Caco-2 (cell line): ENCODE data around the gene JUND. TPM values are rescaled to one million over a fixed set of nuclear protein-coding genes. Genes with fewer than 3 reads are reported as not detected.

Experiments
- BruUV-seq: library from RNA; stranded (reverse); fragments of 400-500 nt; replicated peaks from 2 replicates; lab custom pipeline; 2021; lab: Mats Ljungman, UMichigan
- CTCF ChIA-PET: fragments of 300-600 bp; sonication (Branson Sonifier 250); formaldehyde crosslinking; loops from one replicate; lab custom pipeline; 2022; ENCODE audit warnings: antibody characterized with exemption; lab: Charles Lee
- POLR2A ChIA-PET: fragments of 300-600 bp; sonication (Branson Sonifier 250); formaldehyde crosslinking; loops from one replicate; lab custom pipeline; 2022; ENCODE audit warnings: antibody characterized with exemption; lab: Charles Lee
- DNase-seq, 2 experiments: peaks; one replicate each; pipeline versions ENCODE4 v3.0.0 to v3.0.0-alpha.2; 2020 to 2022
- H3K27me3 ChIP-seq: replicated peaks from 2 replicates; pipeline ENCODE4 v1.6.0; 2011; ENCODE audit warnings: low read length; ENCODE audit not compliant: control insufficient read depth, insufficient read depth
- H3K36me3 ChIP-seq: 2 replicates; pipeline ENCODE4 v1.5.1; 2011; ENCODE audit warnings: low read length; ENCODE audit not compliant: control insufficient read depth, insufficient read depth
- H3K4me1 ChIP-seq: fragments of 250-450 bp; sonication (Bioruptor Pico); 2 replicates; pipeline ENCODE4 v1.5.1; 2020; ENCODE audit warnings: mild to moderate bottlenecking
- H3K4me3 ChIP-seq: 2 replicates; pipeline ENCODE4 v1.5.1; 2011; ENCODE audit warnings: low read depth, mild to moderate bottlenecking, control low read depth, low read length
- H3K9me3 ChIP-seq: fragments of 250-450 bp; sonication (Bioruptor Pico); 2 replicates; pipeline ENCODE4 v1.5.1; 2020; ENCODE audit warnings: mild to moderate bottlenecking, moderate library complexity
- H3K27ac Mint-ChIP-seq: one replicate; pipeline ENCODE4 v1.8.0; 2022; ENCODE audit warnings: mixed read lengths; ENCODE audit not compliant: unreplicated experiment
- H3K27me3 Mint-ChIP-seq: one replicate; pipeline ENCODE4 v1.8.0; 2022; ENCODE audit warnings: mixed read lengths; ENCODE audit not compliant: insufficient read depth, unreplicated experiment
- H3K36me3 Mint-ChIP-seq: one replicate; pipeline ENCODE4 v1.8.0; 2022; ENCODE audit warnings: mild to moderate bottlenecking, mixed read lengths; ENCODE audit not compliant: insufficient read depth, unreplicated experiment
- H3K4me1 Mint-ChIP-seq: one replicate; pipeline ENCODE4 v1.8.0; 2022; ENCODE audit warnings: low read depth, mixed read lengths; ENCODE audit not compliant: unreplicated experiment
- H3K4me3 Mint-ChIP-seq: one replicate; pipeline ENCODE4 v1.8.0; 2022; ENCODE audit warnings: mild to moderate bottlenecking, moderate library complexity, mixed read lengths; ENCODE audit not compliant: unreplicated experiment
- H3K9me3 Mint-ChIP-seq: one replicate; pipeline ENCODE4 v1.8.0; 2022; ENCODE audit warnings: mixed read lengths; ENCODE audit not compliant: unreplicated experiment
- CTCF ChIP-seq, 2 experiments: fragments of 200-600 bp in 1 of 2; IDR thresholded peaks; 1 replicate in 1 of 2; 2 replicates in 1 of 2; pipeline versions ENCODE4 v1.5.1 to v1.8.0; 2011 to 2022; ENCODE audit warnings: antibody characterized with exemption in 1 of 2, control low read depth in 1 of 2, inconsistent platforms in 1 of 2, low read depth in 1 of 2, low read length in 1 of 2, mild to moderate bottlenecking in 1 of 2, moderate library complexity in 1 of 2; ENCODE audit not compliant: insufficient read depth in 1 of 2, severe bottlenecking in 1 of 2, unreplicated experiment in 1 of 2
- intact Hi-C: fragments of 100-400 bp; cut with micrococcal nuclease; formaldehyde crosslinking; loops from one replicate; pipeline ENCODE4 v1.10.0; 2022; ENCODE audit not compliant: unreplicated experiment
- total RNA-seq: library from RNA; stranded (reverse); gene quantifications from 2 replicates; pipeline ENCODE4 v1.2.3, GENCODE V29; 2022

The JUND gene
- total RNA-seq, 1 experiment from 2014 or later, result 75.5 TPM

DNA sequence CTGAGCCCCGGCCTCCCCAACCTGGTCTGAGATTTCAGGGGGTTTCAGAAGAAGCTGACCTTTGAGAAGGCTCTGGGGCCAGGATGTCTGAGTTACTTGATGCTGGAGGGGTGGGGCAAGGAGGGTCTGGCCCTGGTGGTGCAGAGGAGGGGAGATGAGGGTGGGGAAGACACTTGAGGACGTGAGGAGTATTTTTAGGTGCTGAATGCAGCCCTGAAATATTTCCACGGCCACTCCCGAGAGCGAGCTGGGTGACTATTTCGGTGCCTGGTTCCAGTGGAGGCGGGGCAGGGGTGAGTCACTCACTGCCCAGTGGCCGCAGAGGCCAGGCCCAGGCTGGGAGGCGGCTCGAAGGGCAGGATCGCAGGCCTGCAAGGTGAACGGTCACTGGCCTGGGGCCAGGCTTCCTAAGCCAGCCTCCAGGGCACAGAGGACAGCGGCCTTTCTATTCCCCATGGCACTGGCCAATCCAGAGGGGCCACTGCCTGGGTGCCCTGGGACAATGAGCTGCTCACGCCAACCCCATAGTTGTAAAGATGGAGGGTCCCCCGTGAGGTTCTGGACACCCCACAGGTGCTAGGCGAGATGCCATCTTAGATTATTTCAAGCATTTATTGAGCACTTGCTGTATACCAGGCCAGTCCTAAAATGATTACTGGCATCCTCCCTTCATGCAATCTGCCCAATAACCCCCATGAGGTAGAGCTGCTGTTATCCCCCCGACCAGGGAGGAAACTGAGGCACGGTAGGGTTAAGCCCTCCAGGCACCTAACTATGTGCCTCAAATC is 19.7 kb upstream of the JUND start:
- no peaks in the 10 kb centered on the region for H3K27me3 ChIP-seq
- intact Hi-C loops, result no loop called here
- BruUV-seq, result no TSS peak
- Mint-ChIP-seq H3K9me3 (no peaks in the 10 kb centered on the region), H3K27me3 (no peaks in the 10 kb centered on the region), H3K4me1 (peaks cover 9% of the 10 kb centered on the region), H3K27ac (no peak overlapping the region), H3K36me3 (peaks cover 11% of the 10 kb centered on the region), H3K4me3 (no peak overlapping the region)
- no peak for TF ChIP-seq CTCF (IDR thresholded peaks at IDR 0.05; ENCODE audit: insufficient read depth in 1 of 2, low read depth in 1 of 2, low read length in 1 of 2, severe bottlenecking in 1 of 2, unreplicated experiment in 1 of 2)
- H3K36me3 ChIP-seq, result no peaks in the 10 kb centered on the region
- H3K4me3 ChIP-seq, result no peak overlapping the region
- DNase-seq, result peak; percentile 45 to 65
- POLR2A ChIA-PET, result interaction anchor here (1.6 kb wide), 1 partner anchor 20 kb away, joined by 6 read pairs; the partner anchor contains the start of gene JUND
- CTCF ChIA-PET, result no interaction called here
- H3K9me3 ChIP-seq, result no peaks in the 10 kb centered on the region
- H3K4me1 ChIP-seq, result peaks cover 27% of the 10 kb centered on the region

DNA sequence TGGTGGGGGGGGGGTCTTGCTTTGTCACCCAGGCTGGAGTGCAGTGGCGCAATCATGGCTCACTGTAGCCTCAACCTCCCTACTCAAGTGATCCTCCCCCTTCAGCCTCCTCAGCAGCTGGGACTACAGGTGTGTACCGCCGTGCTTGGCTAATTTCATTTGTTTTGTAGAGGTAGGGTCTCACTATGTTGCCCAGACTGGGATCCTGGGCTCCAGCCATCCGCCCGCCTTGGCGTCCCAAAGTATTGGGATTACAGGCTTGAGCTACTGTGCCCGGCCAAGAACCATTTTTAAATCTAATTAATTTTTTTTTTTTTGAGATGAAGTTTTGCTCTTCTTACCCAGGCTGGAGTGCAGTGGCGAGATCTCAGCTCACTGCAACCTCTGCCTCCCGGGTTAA is 18.2 kb upstream of the JUND start:
- Mint-ChIP-seq H3K4me1 (peaks cover 9% of the 10 kb centered on the region), H3K9me3 (no peaks in the 10 kb centered on the region), H3K4me3 (no peak overlapping the region), H3K27me3 (no peaks in the 10 kb centered on the region), H3K36me3 (peaks cover 11% of the 10 kb centered on the region), H3K27ac (no peak overlapping the region)
- POLR2A ChIA-PET, result no interaction called here
- Histone ChIP-seq H3K27me3 (no peaks in the 10 kb centered on the region), H3K4me1 (peaks cover 18% of the 10 kb centered on the region), H3K4me3 (no peak overlapping the region), H3K36me3 (no peaks in the 10 kb centered on the region), H3K9me3 (no peaks in the 10 kb centered on the region)
- no TSS peak for BruUV-seq
- TF ChIP-seq CTCF (IDR thresholded peaks at IDR 0.05; ENCODE audit: insufficient read depth in 1 of 2, low read depth in 1 of 2, low read length in 1 of 2, severe bottlenecking in 1 of 2, unreplicated experiment in 1 of 2), result no peak
- no peak for DNase-seq
- intact Hi-C loops, result no loop called here
- CTCF ChIA-PET, result interaction anchor here (0.7 to 0.9 kb wide), 2 partner anchors 20 to 55 kb away, joined by 3 to 4 read pairs; no protein-coding TSS in a partner anchor

DNA sequence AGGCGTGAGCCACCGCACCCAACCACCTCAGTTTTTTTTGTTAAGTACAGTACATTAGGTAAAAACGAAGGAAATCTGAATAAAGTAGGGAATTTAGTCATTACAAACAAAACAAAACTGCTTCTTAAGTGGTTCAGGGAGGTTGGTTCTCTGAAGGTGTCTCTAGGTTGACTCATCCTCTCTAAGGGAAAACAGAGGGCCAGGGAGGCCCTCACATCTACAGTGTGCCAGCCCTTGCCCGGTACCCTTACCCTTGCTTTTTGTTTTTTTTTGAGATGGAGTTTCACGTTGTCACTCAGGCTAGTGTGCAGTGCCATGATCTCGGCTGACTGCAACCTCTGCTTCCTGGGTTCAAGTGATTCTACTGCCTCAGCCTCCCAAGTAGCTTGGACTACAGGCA is 17.2 kb upstream of the JUND start:
- Histone ChIP-seq H3K36me3 (no peaks in the 10 kb centered on the region), H3K9me3 (no peaks in the 10 kb centered on the region), H3K4me1 (peaks cover 16% of the 10 kb centered on the region), H3K4me3 (no peak overlapping the region), H3K27me3 (no peaks in the 10 kb centered on the region)
- H3K4me3 Mint-ChIP-seq, result no peak overlapping the region
- H3K9me3 Mint-ChIP-seq, result no peaks in the 10 kb centered on the region
- peaks cover 5% of the 10 kb centered on the region for H3K4me1 Mint-ChIP-seq
- no peak for DNase-seq
- H3K27me3 Mint-ChIP-seq, result no peaks in the 10 kb centered on the region
- H3K36me3 Mint-ChIP-seq, result peaks cover 12% of the 10 kb centered on the region
- BruUV-seq, result no TSS peak
- POLR2A ChIA-PET, result no interaction called here
- CTCF ChIA-PET, result no interaction called here
- TF ChIP-seq CTCF (IDR thresholded peaks at IDR 0.05; ENCODE audit: insufficient read depth in 1 of 2, low read depth in 1 of 2, low read length in 1 of 2, severe bottlenecking in 1 of 2, unreplicated experiment in 1 of 2), result no peak
- no peak overlapping the region for H3K27ac Mint-ChIP-seq
- intact Hi-C loops, result no loop called here
